HG03039 (cell line): Measurements from ENCODE around the gene CRKL.
"Not testable (repeated sequence)": the region's sequence is repeated elsewhere in the genome, so short reads cannot be mapped to it uniquely, and the experiment has no call there.

Experiments used
- ATAC-seq: cut with Tn5 transposase; IDR thresholded peaks from one replicate; pipeline ENCODE4 v1.9.1; 2021; ENCODE audit warnings: mild to moderate bottlenecking, moderate library complexity; ENCODE audit not compliant: unreplicated experiment

The CRKL gene

GRCh38 chr22:20916916-20917810 is at the start of gene CRKL:
Gene CRKL, plus strand, starts transcription at chr22:20917407. Its CDS starts 528 bp downstream, at chr22:20917935.
- ATAC-seq, result peak; percentile 96

- no peak for ATAC-seq
These were observed 48.9 kb upstream of the CRKL start for GRCh38 chr22:20868025-20868962.

- ATAC-seq, result no peak
These were observed 48.0 kb upstream of the CRKL start for GRCh38 chr22:20869234-20869633.

- ATAC-seq, result no peak
These were observed 44.0 kb upstream of the CRKL start for GRCh38 chr22:20873214-20873613.

GRCh38 chr22:20875296-20875695 is 41.9 kb upstream of the CRKL start:
- ATAC-seq, result no peak

GRCh38 chr22:20877715-20878114 is 39.5 kb upstream of the CRKL start:
- no peak for ATAC-seq

- ATAC-seq, result no peak
These were observed 36.0 kb upstream of the CRKL start for GRCh38 chr22:20881231-20881630.

- ATAC-seq, result no peak
These were observed 35.1 kb upstream of the CRKL start for GRCh38 chr22:20881869-20882815.

- ATAC-seq, result no peak
These were observed 34.4 kb upstream of the CRKL start for GRCh38 chr22:20882855-20883254.

GRCh38 chr22:20884454-20884853 is 32.8 kb upstream of the CRKL start:
- no peak for ATAC-seq

GRCh38 chr22:20885017-20885556 is 32.1 kb upstream of the CRKL start:
- ATAC-seq, result no peak

GRCh38 chr22:20885557-20886323 is 31.5 kb upstream of the CRKL start:
- ATAC-seq, result no peak

- ATAC-seq, result no peak
These were observed 29.8 kb upstream of the CRKL start for GRCh38 chr22:20887375-20887774.

GRCh38 chr22:20889025-20889704 is 28.0 kb upstream of the CRKL start:
- no peak for ATAC-seq

GRCh38 chr22:20889904-20890540 is 27.2 kb upstream of the CRKL start:
- ATAC-seq, result no peak

- ATAC-seq, result no peak
These were observed 26.2 kb upstream of the CRKL start for GRCh38 chr22:20890975-20891374.

GRCh38 chr22:20897737-20898136 is 19.5 kb upstream of the CRKL start:
- not testable (repeated sequence) for ATAC-seq

- ATAC-seq, result no peak
These were observed 17.3 kb upstream of the CRKL start for GRCh38 chr22:20899827-20900423.
